Immature natural killer cell (primary cell): ENCODE data around the gene NFATC4. TPM values are rescaled to one million over a fixed set of nuclear protein-coding genes. Genes with fewer than 3 reads are reported as not detected.

Experiments
- polyA plus RNA-seq, 3 donors: library from polyadenylated mRNA; unstranded; fragments of 300-500 nt; fragmentation: Illumina TruSeq; gene quantifications; one replicate each; pipeline ENCODE4 v1.2.3, GENCODE V29; 2021

NFATC4 gene
- polyA plus RNA-seq, 3 donors from 2014 or later: not detected

Other genes with a start within 250 kb of the NFATC4 start
- under 1 TPM; 0.28 to 0.90 (median 0.85) TPM for gene FITM1, start 237.5 kb upstream of the NFATC4 start, polyA plus RNA-seq
- 1,000 to 10,000 TPM; 1,115 to 1,243 (median 1,240) TPM for gene PSME1, start 232.0 kb upstream of the NFATC4 start, polyA plus RNA-seq
- gene EMC9, start 226.6 kb upstream of the NFATC4 start, polyA plus RNA-seq: 10 to 100 TPM; 14.2 to 19.0 (median 17.6) TPM
- gene PSME2, start 221.6 kb upstream of the NFATC4 start, polyA plus RNA-seq: 1,000 to 10,000 TPM in 1 of 3 donors, 100 to 1,000 TPM in 2; 650 to 1,160 (median 776) TPM
- gene RNF31, start 220.7 kb upstream of the NFATC4 start, polyA plus RNA-seq: 10 to 100 TPM; 41.5 to 62.9 (median 59.5) TPM
- gene IRF9, start 206.9 kb upstream of the NFATC4 start, polyA plus RNA-seq: 100 to 1,000 TPM in 2 of 3 donors, 10 to 100 TPM in 1; 48.8 to 123 (median 102) TPM
- gene REC8, start 196.1 kb upstream of the NFATC4 start, polyA plus RNA-seq: 10 to 100 TPM in 1 of 3 donors, 1 to 10 TPM in 2; 1.7 to 15.2 (median 3.8) TPM
- 10 to 100 TPM; 10.1 to 21.0 (median 11.3) TPM for gene IPO4, start 179.4 kb upstream of the NFATC4 start, polyA plus RNA-seq
- 10 to 100 TPM; 31.0 to 60.5 (median 42.4) TPM for gene TM9SF1, start 172.7 kb upstream of the NFATC4 start, polyA plus RNA-seq
- gene TSSK4, start 162.5 kb upstream of the NFATC4 start, polyA plus RNA-seq: 1 to 10 TPM in 2 of 3 donors, under 1 TPM in 1; 0.38 to 3.0 (median 3.0) TPM
- gene CHMP4A, start 154.7 kb upstream of the NFATC4 start, polyA plus RNA-seq: 100 to 1,000 TPM; 162 to 203 (median 168) TPM
- 10 to 100 TPM; 29.2 to 45.5 (median 29.5) TPM for gene MDP1, start 152.1 kb upstream of the NFATC4 start, polyA plus RNA-seq
- gene NEDD8, start 135.8 kb upstream of the NFATC4 start, polyA plus RNA-seq: 100 to 1,000 TPM; 347 to 503 (median 373) TPM
- gene GMPR2, start 135.3 kb upstream of the NFATC4 start, polyA plus RNA-seq: 100 to 1,000 TPM in 1 of 3 donors, 10 to 100 TPM in 2; 89.3 to 134 (median 96.0) TPM
- 100 to 1,000 TPM; 248 to 289 (median 249) TPM for gene TINF2, start 125.6 kb upstream of the NFATC4 start, polyA plus RNA-seq
- gene TGM1, start 105.0 kb upstream of the NFATC4 start, polyA plus RNA-seq: under 1 TPM in 1 of 3 donors, not detected in 2; 0.41 TPM
- 10 to 100 TPM; 23.3 to 52.0 (median 38.6) TPM for gene RABGGTA, start 96.6 kb upstream of the NFATC4 start, polyA plus RNA-seq
- 10 to 100 TPM; 31.4 to 35.9 (median 31.7) TPM for gene DHRS1, start 68.4 kb upstream of the NFATC4 start, polyA plus RNA-seq
- 1 to 10 TPM in 2 of 3 donors, not detected in 1; 1.4 to 2.4 TPM for gene NOP9, start 68.3 kb upstream of the NFATC4 start, polyA plus RNA-seq
- gene CIDEB, start 60.2 kb upstream of the NFATC4 start, polyA plus RNA-seq: 10 to 100 TPM; 31.6 to 81.9 (median 52.1) TPM
- 1 to 10 TPM; 2.1 to 4.9 (median 3.9) TPM for gene LTB4R2, start 58.0 kb upstream of the NFATC4 start, polyA plus RNA-seq
- gene LTB4R, start 56.7 kb upstream of the NFATC4 start, polyA plus RNA-seq: 10 to 100 TPM; 12.4 to 13.7 (median 12.7) TPM
- gene ADCY4, start 33.1 kb upstream of the NFATC4 start, polyA plus RNA-seq: under 1 TPM in 2 of 3 donors, not detected in 1; 0.31 to 0.52 TPM
- 10 to 100 TPM; 13.5 to 21.4 (median 16.0) TPM for gene RIPK3, start 28.2 kb upstream of the NFATC4 start, polyA plus RNA-seq
- gene NYNRIN, start 30.8 kb downstream of the NFATC4 start, polyA plus RNA-seq: under 1 TPM in 2 of 3 donors, not detected in 1; 0.18 TPM
- gene CBLN3, start 61.5 kb downstream of the NFATC4 start, polyA plus RNA-seq: not detected
- gene KHNYN, start 61.8 kb downstream of the NFATC4 start, polyA plus RNA-seq: 10 to 100 TPM; 12.5 to 28.0 (median 25.6) TPM
- 10 to 100 TPM; 62.2 to 91.2 (median 82.6) TPM for gene SDR39U1, start 74.6 kb downstream of the NFATC4 start, polyA plus RNA-seq
- not detected for gene CMA1, start 140.1 kb downstream of the NFATC4 start, polyA plus RNA-seq
- gene CTSG, start 208.1 kb downstream of the NFATC4 start, polyA plus RNA-seq: under 1 TPM in 1 of 3 donors, not detected in 2; 0.24 TPM
- gene GZMH, start 241.5 kb downstream of the NFATC4 start, polyA plus RNA-seq: 1,000 to 10,000 TPM in 2 of 3 donors, 100 to 1,000 TPM in 1; 981 to 1,459 (median 1,297) TPM